GM12878 (cell line): ENCODE results near the gene GRAMD1B. TPM values are rescaled to one million over a fixed set of nuclear protein-coding genes. Genes with fewer than 3 reads are reported as not detected.

Experiments
- ATAC-seq: fragments of 200-7000 bp; cut with Tn5 transposase; 3 replicates; pipeline ENCODE4 v1.9.1; 2020; ENCODE audit warnings: mild to moderate bottlenecking, moderate library complexity
- BruUV-seq: library from RNA; stranded (reverse); fragments of 400-500 nt; replicated peaks from 2 replicates; lab custom pipeline; 2021; lab: Mats Ljungman, UMichigan
- CTCF ChIA-PET: fragments of 300-600 bp; sonication (Branson Sonifier 250); formaldehyde crosslinking; extraction: SDS; loops from one replicate; lab custom pipeline; 2021; ENCODE audit warnings: inconsistent platforms; lab: Yijun Ruan, JAX
- POLR2A ChIA-PET: fragments of 350-600 bp; formaldehyde crosslinking; extraction: SDS; loops from one replicate; lab custom pipeline; 2021; ENCODE audit warnings: inconsistent platforms; lab: Charles Lee
- RAD21 ChIA-PET: fragments of 300-600 bp; sonication (Branson Sonifier 250); formaldehyde crosslinking; loops from one replicate; lab custom pipeline; 2023; ENCODE audit warnings: antibody characterized with exemption; ENCODE audit not compliant: unreplicated experiment; lab: Charles Lee
- SMC1A ChIA-PET: fragments of 300-600 bp; sonication (Branson Sonifier 250); formaldehyde crosslinking; loops from one replicate; lab custom pipeline; 2023; ENCODE audit not compliant: unreplicated experiment, uncharacterized antibody; lab: Charles Lee
- DNase-seq: peaks from one replicate; pipeline ENCODE4 v3.0.0-alpha.2; 2011; ENCODE audit warnings: low read depth, low spot score
- FAIRE-seq: peaks from 3 replicates; lab custom pipeline; 2011; peaks lifted over from hg19 to GRCh38; lab: Jason Lieb, UNC
- H2AFZ ChIP-seq: 2 replicates; pipeline ENCODE4 v1.6.0; 2011; ENCODE audit warnings: low read depth, low read length, control low read depth; ENCODE audit not compliant: control insufficient read depth
- H3K27ac ChIP-seq: 2 replicates; pipeline ENCODE4 v1.5.1; 2011; ENCODE audit warnings: control low read depth; ENCODE audit not compliant: control insufficient read depth, insufficient read depth
- H3K27me3 ChIP-seq, 2 experiments: replicated peaks in 1 of 2; 2 replicates each; pipeline versions ENCODE4 v1.6.0 to v1.6.1; 2011; ENCODE audit warnings: low read length in 1 of 2; ENCODE audit not compliant: control insufficient read depth in 2 of 2, insufficient read depth in 2 of 2
- H3K36me3 ChIP-seq, 2 experiments: 2 replicates each; pipeline ENCODE4 v1.5.1; 2011; ENCODE audit warnings: low read length in 1 of 2; ENCODE audit not compliant: control insufficient read depth in 2 of 2, insufficient read depth in 2 of 2
- H3K4me1 ChIP-seq: 2 replicates; pipeline ENCODE4 v1.6.1; 2011; ENCODE audit warnings: mild to moderate bottlenecking, low read length, moderate library complexity, mixed read lengths; ENCODE audit not compliant: control insufficient read depth, insufficient read depth
- H3K4me2 ChIP-seq: 2 replicates; pipeline ENCODE4 v1.6.0; 2011; ENCODE audit warnings: control low read depth; ENCODE audit not compliant: control insufficient read depth, insufficient read depth
- H3K4me3 ChIP-seq: fragments of 200-600 bp; sonication (generic); 2 replicates; pipeline ENCODE4 v1.5.1; 2016
- H3K79me2 ChIP-seq: 2 replicates; pipeline ENCODE4 v1.6.0; 2011; ENCODE audit warnings: low read length; ENCODE audit not compliant: control insufficient read depth, insufficient read depth
- H3K9ac ChIP-seq: 2 replicates; pipeline ENCODE4 v1.8.0; 2011; ENCODE audit warnings: low read length, control low read depth, mixed read lengths; ENCODE audit not compliant: control insufficient read depth, insufficient read depth
- H3K9me3 ChIP-seq: replicated peaks from 3 replicates; pipeline ENCODE4 v1.5.1; 2011; ENCODE audit warnings: mild to moderate bottlenecking, low read length; ENCODE audit not compliant: control insufficient read depth, insufficient read depth
- H4K20me1 ChIP-seq: 2 replicates; pipeline ENCODE4 v1.6.0; 2011; ENCODE audit not compliant: control insufficient read depth, insufficient read depth
- ASH2L ChIP-seq: fragments of 300-600, 200-600 bp; sonication (generic); IDR thresholded peaks from 2 replicates; pipeline ENCODE4 v1.6.1; 2017; ENCODE audit warnings: low read depth, mild to moderate bottlenecking, borderline replicate concordance
- ATF7 ChIP-seq: fragments of 450-650 bp; IDR thresholded peaks from 2 replicates; pipeline ENCODE4 v1.6.1; 2016; ENCODE audit warnings: low read depth, mild to moderate bottlenecking
- BCL11A ChIP-seq: IDR thresholded peaks from 2 replicates; pipeline ENCODE4 v1.6.1; 2011; ENCODE audit warnings: low read depth, low read length
- BRCA1 ChIP-seq: IDR thresholded peaks from 2 replicates; pipeline ENCODE4 v1.6.1; 2011; ENCODE audit warnings: low read depth, low read length, improper control_type of control experiment
- CBX3 ChIP-seq: fragments of 200-600 bp; sonication (generic); IDR thresholded peaks from 2 replicates; pipeline ENCODE4 v1.6.1; 2016; ENCODE audit warnings: low read depth, borderline replicate concordance
- EGR1 ChIP-seq, 2 experiments: IDR thresholded peaks; 1 replicate in 1 of 2; 2 replicates in 1 of 2; pipeline ENCODE4 v1.6.1; 2011 to 2012; ENCODE audit warnings: low read depth in 2 of 2, low read length in 2 of 2, borderline replicate concordance in 1 of 2, mild to moderate bottlenecking in 1 of 2, moderate library complexity in 1 of 2
- FOXM1 ChIP-seq: IDR thresholded peaks from 2 replicates; pipeline ENCODE4 v1.6.1; 2012; ENCODE audit warnings: low read depth, mild to moderate bottlenecking, inconsistent platforms, low read length, moderate library complexity
- HDGF ChIP-seq: fragments of 450-650 bp; IDR thresholded peaks from 2 replicates; pipeline ENCODE4 v1.6.1; 2016; ENCODE audit warnings: antibody characterized with exemption
- JUND ChIP-seq: IDR thresholded peaks from 2 replicates; pipeline ENCODE4 v1.6.1; 2012; ENCODE audit warnings: low read depth, mild to moderate bottlenecking, low read length, improper control_type of control experiment, moderate library complexity
- MEF2B ChIP-seq: fragments of 450-650 bp; IDR thresholded peaks from 2 replicates; pipeline ENCODE4 v1.6.1; 2018; ENCODE audit warnings: mild to moderate bottlenecking, moderate library complexity; ENCODE audit not compliant: partially characterized antibody, poor library complexity, severe bottlenecking
- MTA3 ChIP-seq: IDR thresholded peaks from 2 replicates; pipeline ENCODE4 v1.6.1; 2012; ENCODE audit warnings: low read length, inconsistent platforms, borderline replicate concordance
- MYC ChIP-seq: IDR thresholded peaks from 2 replicates; pipeline ENCODE4 v1.6.1; 2011; ENCODE audit warnings: mild to moderate bottlenecking, low read length, moderate library complexity, inconsistent platforms; ENCODE audit not compliant: insufficient read depth, insufficient replicate concordance, insufficient read length, severe bottlenecking
- NBN ChIP-seq: fragments of 450-650 bp; IDR thresholded peaks from 2 replicates; pipeline ENCODE4 v1.6.1; 2016
- PAX5 ChIP-seq: IDR thresholded peaks from 2 replicates; pipeline ENCODE4 v1.6.1; 2011; ENCODE audit warnings: low read depth, low read length, borderline replicate concordance
- POLR2AphosphoS5 ChIP-seq: IDR thresholded peaks from 2 replicates; pipeline ENCODE4 v1.6.1; 2011; ENCODE audit warnings: mild to moderate bottlenecking, low read length, inconsistent platforms
- ZNF274 ChIP-seq: IDR thresholded peaks from one replicate; pipeline ENCODE4 v1.8.0; 2011; ENCODE audit not compliant: insufficient read length, insufficient read depth
- ZNF622 ChIP-seq: fragments of 450-650 bp; IDR thresholded peaks from 2 replicates; pipeline ENCODE4 v1.6.1; 2017; ENCODE audit warnings: mild to moderate bottlenecking, inconsistent platforms
- ZSCAN29 ChIP-seq: fragments of 450-650 bp; IDR thresholded peaks from 2 replicates; pipeline ENCODE4 v1.6.1; 2017; ENCODE audit warnings: mild to moderate bottlenecking, moderate library complexity
- ZZZ3 ChIP-seq: IDR thresholded peaks from 2 replicates; pipeline ENCODE4 v1.6.1; 2011; ENCODE audit warnings: low read depth; ENCODE audit not compliant: control insufficient read depth, insufficient read length
- WGBS: methylation state at CpG from one replicate; pipeline ENCODE4 v1.1.6; 2016; ENCODE audit warnings: low lambda C conversion rate; ENCODE audit not compliant: insufficient replicate concordance, insufficient coverage; ENCODE audit errors: missing lambda C conversion rate; 5-methylcytosine and 5-hydroxymethylcytosine counted together
- in situ Hi-C: fragments of 300-500 bp; cut with MboI; formaldehyde crosslinking; loops from 9 replicates; pipeline ENCODE4 v1.14.3; 2018; ENCODE audit warnings: mixed read lengths
- intact Hi-C: fragments of 100-400 bp; cut with micrococcal nuclease; formaldehyde crosslinking; loops from one replicate; pipeline ENCODE4 v1.14.2; 2022; ENCODE audit not compliant: unreplicated experiment
- polyA plus RNA-seq, 11 experiments: library from polyadenylated mRNA; depleted of rRNA in 4 of 11; unstranded in 6 of 11; stranded (reverse) in 5 of 11; fragments of >200 nt; fragmentation: Nextera tagmentation in 4 of 11; fragmentation: Illumina TruSeq in 1 of 11; extraction: Ambion mirVana in 4 of 11; extraction: Trizol in 1 of 11; gene quantifications; 1 replicate in 1 of 11; 2 replicates in 10 of 11; pipeline versions ENCODE4 v1.2.1 to v1.2.3, GENCODE V29; 2011 to 2016; ENCODE audit warnings: inconsistent platforms in 2 of 11, missing spikeins in 2 of 11, low read depth in 1 of 11
- total RNA-seq, 4 experiments: library from RNA; depleted of rRNA in 3 of 4; stranded (reverse); fragments of >200 nt in 3 of 4; fragmentation: Illumina TruSeq in 1 of 4; extraction: Trizol in 1 of 4; gene quantifications; 2 replicates each; pipeline versions ENCODE4 v1.2.1 to v1.2.3, GENCODE V29; 2013 to 2021

GRAMD1B gene
- total and polyA plus RNA-seq, 10 of the 15 experiments (the other 5 are each of a cell fraction or from before 2014, with no cell fraction given), result 1.9 to 49.1 (median 26.9) TPM

- in situ Hi-C loops, result no loop called here
- no peak for TF ChIP-seq CBX3
- no peak for TF ChIP-seq EGR1 (IDR thresholded peaks at IDR 0.05; ENCODE audit: borderline replicate concordance in 1 of 2, low read depth in 2 of 2, low read length in 2 of 2)
- TF ChIP-seq FOXM1, result no peak
- TF ChIP-seq JUND, result no peak
- no peak for TF ChIP-seq BCL11A
- no peak for TF ChIP-seq MEF2B
- no peak for TF ChIP-seq NBN
- TF ChIP-seq POLR2AphosphoS5, result no peak
- no peak for TF ChIP-seq PAX5
- TF ChIP-seq ASH2L, result no peak
- no peak for TF ChIP-seq ZZZ3
- no peak for TF ChIP-seq HDGF
- no peak for TF ChIP-seq ATF7
- TF ChIP-seq ZNF274, result no peak
- TF ChIP-seq BRCA1, result no peak
- no peak for TF ChIP-seq ZSCAN29
- no peak for TF ChIP-seq MTA3
- no peak for TF ChIP-seq MYC
- TF ChIP-seq ZNF622, result no peak
- Histone ChIP-seq H3K27ac (no peak overlapping the region), H3K9ac (no peak overlapping the region), H3K27me3 (no peaks in the 10 kb centered on the region), H3K79me2 (no peaks in the 10 kb centered on the region), H3K4me2 (no peak overlapping the region), H2AFZ (no peak overlapping the region), H3K4me3 (no peak overlapping the region), H3K9me3 (no peaks in the 10 kb centered on the region; the same call in 2 of the 3 replicates), H3K4me1 (no peaks in the 10 kb centered on the region), H3K36me3 (no peaks in the 10 kb centered on the region; a peak in 1 of 4 replicates), H4K20me1 (no peaks in the 10 kb centered on the region)
- POLR2A ChIA-PET, result interaction anchor here (0.9 kb wide), 2 partner anchors 9 to 16 kb away, joined by 3 read pairs; no protein-coding TSS in a partner anchor
- FAIRE-seq (no peak), ATAC-seq (no peak), DNase-seq (no peak)
- RAD21 ChIA-PET, result no interaction called here
- intact Hi-C loops, result no loop called here
- BruUV-seq, result no TSS peak
- whole genome bisulfite sequencing, result 36% methylated on average over 4 of the region's 4 CpGs
- SMC1A ChIA-PET, result interaction anchor here (0.6 to 1.6 kb wide), 5 partner anchors 10 to 20 kb away, joined by 3 to 4 read pairs (median 4); no protein-coding TSS in a partner anchor
- CTCF ChIA-PET, result interaction anchor here (0.7 to 1.5 kb wide), 5 partner anchors 9 to 45 kb away, joined by 3 to 4 read pairs (median 3); no protein-coding TSS in a partner anchor
Observed at GRCh38 chr11:123535401-123535800, 105.3 kb downstream of the GRAMD1B start.
